ENCODE measurements around the gene MLYCD.

- TF ChIP-seq EP300 (IDR thresholded peaks at IDR 0.05) (no peak), POLR2A (IDR thresholded peaks at IDR 0.05) (no peak), CTCF (IDR thresholded peaks at IDR 0.05) (no peak)
Observed at GRCh38 chr16:83968306-83968851, 69.5 kb downstream of the MLYCD start.

Data from ovary (tissue), 3 donors.